Activated T-cell treated with anti-CD3 and anti-CD28 coated beads, Interleukin-2, amount 50 U/mL, for 72 hours (primary cell): Measurements from ENCODE around the gene NFYC. TPM values are rescaled to one million over a fixed set of nuclear protein-coding genes. Genes with fewer than 3 reads are reported as not detected.
A peak's percentile ranks its signal among the peaks of the same experiment; 100 is the strongest.

Experiments used
- ATAC-seq, 2 donors: fragments of 150-1000 bp; cut with Tn5 transposase; replicated peaks in 1 of 2; 2 replicates each; pipeline ENCODE4 v1.10.0; 2021; ENCODE audit warnings: moderate library complexity in 2 of 2, mild to moderate bottlenecking in 1 of 2
- DNase-seq, 2 donors: peaks; one replicate each; pipeline ENCODE4 v3.0.0; 2021 to 2022; ENCODE audit warnings: mixed read lengths in 1 of 2
- H3K27ac Mint-ChIP-seq: one replicate; pipeline ENCODE4 v1.8.0; 2022; ENCODE audit warnings: mild to moderate bottlenecking, moderate library complexity, mixed read lengths
- H3K27me3 Mint-ChIP-seq: one replicate; pipeline ENCODE4 v1.8.0; 2022; ENCODE audit warnings: low read depth, mixed read lengths
- H3K36me3 Mint-ChIP-seq, 2 donors: one replicate each; pipeline ENCODE4 v1.8.0; 2022; ENCODE audit warnings: mixed read lengths in 2 of 2, mild to moderate bottlenecking in 1 of 2; ENCODE audit not compliant: insufficient read depth in 2 of 2
- H3K4me1 Mint-ChIP-seq: one replicate; pipeline ENCODE4 v1.8.0; 2022; ENCODE audit warnings: low read depth, mixed read lengths
- H3K4me3 Mint-ChIP-seq, 2 donors: one replicate each; pipeline ENCODE4 v1.8.0; 2022; ENCODE audit warnings: mild to moderate bottlenecking in 2 of 2, mixed read lengths in 2 of 2, moderate library complexity in 2 of 2
- H3K9me3 Mint-ChIP-seq, 2 donors: one replicate each; pipeline ENCODE4 v1.8.0; 2022; ENCODE audit warnings: mixed read lengths in 2 of 2
- total RNA-seq, 2 donors: library from RNA; stranded (reverse); gene quantifications; one replicate each; pipeline ENCODE4 v1.2.3, GENCODE V29; 2022

NFYC gene
- total RNA-seq, 2 donors from 2014 or later = 64.0 to 74.3 TPM

GRCh38 chr1:40799351-40799867 lies 107.9 kb downstream of the NFYC start:
- Mint-ChIP-seq H3K27me3 (no peaks in the 10 kb centered on the region), H3K27ac (no peak overlapping the region), H3K4me3 (no peak overlapping the region), H3K4me1 (peaks cover 52% of the 10 kb centered on the region), H3K36me3 (no peaks in the 10 kb centered on the region), H3K9me3 (no peaks in the 10 kb centered on the region)
- no peak for DNase-seq
- no peak for ATAC-seq

- H3K4me1 Mint-ChIP-seq = peaks cover 36% of the 10 kb centered on the region
- no peaks in the 10 kb centered on the region for H3K27me3 Mint-ChIP-seq
- no peak overlapping the region for H3K27ac Mint-ChIP-seq
- ATAC-seq = no peak
- H3K4me3 Mint-ChIP-seq = peak overlapping the region; percentile 62 to 71
- no peaks in the 10 kb centered on the region for H3K9me3 Mint-ChIP-seq
- no peak for DNase-seq
- H3K36me3 Mint-ChIP-seq = no peaks in the 10 kb centered on the region
These were observed 110.2 kb downstream of the NFYC start for GRCh38 chr1:40801742-40802077.

GRCh38 chr1:40802078-40802741 lies 110.7 kb downstream of the NFYC start:
- H3K4me3 Mint-ChIP-seq = peak overlapping the region; percentile 62 to 71
- no peaks in the 10 kb centered on the region for H3K27me3 Mint-ChIP-seq
- ATAC-seq = peak; percentile 89 to 91
- peak; percentile 91 for DNase-seq
- peaks cover 32% of the 10 kb centered on the region for H3K4me1 Mint-ChIP-seq
- H3K9me3 Mint-ChIP-seq = no peaks in the 10 kb centered on the region
- H3K27ac Mint-ChIP-seq = no peak overlapping the region
- no peaks in the 10 kb centered on the region for H3K36me3 Mint-ChIP-seq

GRCh38 chr1:40802742-40803113 lies 111.2 kb downstream of the NFYC start:
- H3K4me3 Mint-ChIP-seq = peak overlapping the region; percentile 62 to 71
- ATAC-seq (no peak), DNase-seq (no peak)
- peaks cover 27% of the 10 kb centered on the region for H3K4me1 Mint-ChIP-seq
- no peaks in the 10 kb centered on the region for H3K36me3 Mint-ChIP-seq
- no peak overlapping the region for H3K27ac Mint-ChIP-seq
- no peaks in the 10 kb centered on the region for H3K9me3 Mint-ChIP-seq
- H3K27me3 Mint-ChIP-seq = no peaks in the 10 kb centered on the region

GRCh38 chr1:40803447-40803846 lies 111.9 kb downstream of the NFYC start:
- peaks cover 1% of the 10 kb centered on the region for H3K27me3 Mint-ChIP-seq

GRCh38 chr1:40803902-40804301 lies 112.4 kb downstream of the NFYC start:
- Mint-ChIP-seq H3K9me3 (no peaks in the 10 kb centered on the region), H3K27me3 (peaks cover 6% of the 10 kb centered on the region), H3K4me3 (no peak overlapping the region), H3K36me3 (no peaks in the 10 kb centered on the region), H3K27ac (no peak overlapping the region), H3K4me1 (peaks cover 32% of the 10 kb centered on the region)
- DNase-seq (no peak), ATAC-seq (no peak)

More at GRCh38 chr1:40803447-40803846, 111.9 kb downstream of the NFYC start:
- Mint-ChIP-seq H3K36me3 (no peaks in the 10 kb centered on the region), H3K9me3 (no peaks in the 10 kb centered on the region), H3K4me1 (peaks cover 28% of the 10 kb centered on the region), H3K4me3 (no peak overlapping the region), H3K27ac (no peak overlapping the region)
- DNase-seq (no peak), ATAC-seq (no peak)

GRCh38 chr1:40806240-40806639 lies 114.7 kb downstream of the NFYC start:
- H3K27ac Mint-ChIP-seq = no peak overlapping the region
- ATAC-seq = no peak
- DNase-seq = no peak
- H3K4me3 Mint-ChIP-seq = no peak overlapping the region
- peaks cover 0 to 4% of the 10 kb centered on the region in 2 donors for H3K36me3 Mint-ChIP-seq
- H3K27me3 Mint-ChIP-seq = peaks cover 6% of the 10 kb centered on the region
- peaks cover 2 to 3% of the 10 kb centered on the region in 2 donors for H3K9me3 Mint-ChIP-seq
- H3K4me1 Mint-ChIP-seq = peaks cover 36% of the 10 kb centered on the region

GRCh38 chr1:40806731-40807695 lies 115.5 kb downstream of the NFYC start:
- H3K27ac Mint-ChIP-seq = no peak overlapping the region
- H3K4me3 Mint-ChIP-seq = no peak overlapping the region
- ATAC-seq = no peak
- peaks cover 29% of the 10 kb centered on the region for H3K4me1 Mint-ChIP-seq
- peaks cover 6% of the 10 kb centered on the region for H3K27me3 Mint-ChIP-seq
- no peak for DNase-seq
- H3K9me3 Mint-ChIP-seq = peaks cover 2 to 3% of the 10 kb centered on the region in 2 donors
- H3K36me3 Mint-ChIP-seq = peaks cover 0 to 4% of the 10 kb centered on the region in 2 donors

- H3K4me3 Mint-ChIP-seq = no peak overlapping the region
- H3K27me3 Mint-ChIP-seq = peaks cover 6% of the 10 kb centered on the region
- no peak overlapping the region for H3K27ac Mint-ChIP-seq
- peaks cover 2 to 3% of the 10 kb centered on the region in 2 donors for H3K9me3 Mint-ChIP-seq
- H3K36me3 Mint-ChIP-seq = peaks cover 0 to 4% of the 10 kb centered on the region in 2 donors
- H3K4me1 Mint-ChIP-seq = peaks cover 23% of the 10 kb centered on the region
- ATAC-seq (no peak), DNase-seq (no peak)
These were observed 116.5 kb downstream of the NFYC start for GRCh38 chr1:40808002-40808401.

- Mint-ChIP-seq H3K27ac (no peak overlapping the region), H3K36me3 (peaks cover 0 to 4% of the 10 kb centered on the region in 2 donors), H3K9me3 (peaks cover 2 to 3% of the 10 kb centered on the region in 2 donors), H3K4me1 (peaks cover 23% of the 10 kb centered on the region), H3K4me3 (no peak overlapping the region), H3K27me3 (peaks cover 6% of the 10 kb centered on the region)
- no peak for ATAC-seq
- DNase-seq = no peak
These were observed 116.9 kb downstream of the NFYC start for GRCh38 chr1:40808444-40808843.

- Mint-ChIP-seq H3K4me1 (peaks cover 23% of the 10 kb centered on the region), H3K9me3 (peaks cover 2 to 3% of the 10 kb centered on the region in 2 donors), H3K4me3 (no peak overlapping the region), H3K27ac (no peak overlapping the region), H3K36me3 (peaks cover 0 to 4% of the 10 kb centered on the region in 2 donors), H3K27me3 (peaks cover 6% of the 10 kb centered on the region)
- DNase-seq (no peak), ATAC-seq (no peak)
These were observed 117.4 kb downstream of the NFYC start for GRCh38 chr1:40808909-40809308.

GRCh38 chr1:40810927-40811326 lies 119.4 kb downstream of the NFYC start:
- Mint-ChIP-seq H3K4me1 (peaks cover 23% of the 10 kb centered on the region), H3K4me3 (no peak overlapping the region), H3K36me3 (peaks cover 0 to 4% of the 10 kb centered on the region in 2 donors), H3K27me3 (peaks cover 6% of the 10 kb centered on the region), H3K27ac (no peak overlapping the region), H3K9me3 (peaks cover 2 to 3% of the 10 kb centered on the region in 2 donors)
- DNase-seq (no peak), ATAC-seq (no peak)

GRCh38 chr1:40815420-40815819 lies 123.9 kb downstream of the NFYC start:
- ATAC-seq = no peak
- Mint-ChIP-seq H3K27ac (no peak overlapping the region), H3K9me3 (no peaks in the 10 kb centered on the region), H3K4me3 (no peak overlapping the region), H3K27me3 (no peaks in the 10 kb centered on the region), H3K36me3 (no peaks in the 10 kb centered on the region), H3K4me1 (peaks cover 13% of the 10 kb centered on the region)
- no peak for DNase-seq
